GM23338 (cell line): ENCODE results near the gene FXN. TPM values are rescaled to one million over a fixed set of nuclear protein-coding genes. Genes with fewer than 3 reads are reported as not detected.

Source experiments
- ATAC-seq: fragments of 200-7000 bp; cut with Tn5 transposase; 3 replicates; pipeline ENCODE4 v1.9.1; 2020
- DNase-seq: peaks from one replicate; pipeline ENCODE4 v3.0.0-alpha.2; 2015; ENCODE audit warnings: low spot score
- H2AFZ ChIP-seq: fragments of 200-600 bp; sonication (generic); 2 replicates; pipeline ENCODE4 v1.8.0; 2016; ENCODE audit warnings: antibody characterized with exemption, mild to moderate bottlenecking, moderate library complexity
- H3F3A ChIP-seq: fragments of 200-600 bp; sonication (generic); replicated peaks from 2 replicates; pipeline ENCODE4 v1.8.0; 2017; ENCODE audit warnings: antibody characterized with exemption, mixed run types, low read depth
- H3K27ac ChIP-seq: fragments of 200-600 bp; sonication (generic); 2 replicates; pipeline ENCODE4 v1.6.1; 2016; ENCODE audit warnings: low read depth
- H3K27me3 ChIP-seq: fragments of 200-600 bp; sonication (generic); 2 replicates; pipeline ENCODE4 v1.8.0; 2016; ENCODE audit warnings: mild to moderate bottlenecking, mixed run types, moderate library complexity; ENCODE audit not compliant: insufficient read depth
- H3K36me3 ChIP-seq: fragments of 200-600 bp; sonication (generic); 2 replicates; pipeline ENCODE4 v1.8.0; 2016; ENCODE audit warnings: mild to moderate bottlenecking; ENCODE audit not compliant: insufficient read depth
- H3K4me1 ChIP-seq: fragments of 200-600 bp; sonication (generic); 2 replicates; pipeline ENCODE4 v1.8.0; 2016; ENCODE audit warnings: mild to moderate bottlenecking, moderate library complexity; ENCODE audit not compliant: insufficient read depth
- H3K4me2 ChIP-seq: fragments of 200-600 bp; sonication (generic); 2 replicates; pipeline ENCODE4 v1.7.1; 2017; ENCODE audit warnings: mixed run types
- H3K4me3 ChIP-seq: fragments of 200-600 bp; sonication (generic); 2 replicates; pipeline ENCODE4 v1.6.1; 2016; ENCODE audit warnings: mixed run types
- H3K79me2 ChIP-seq: fragments of 200-600 bp; sonication (generic); replicated peaks from 2 replicates; pipeline ENCODE4 v1.8.0; 2017; ENCODE audit warnings: mild to moderate bottlenecking; ENCODE audit not compliant: insufficient read depth
- H3K9me2 ChIP-seq: fragments of 200-600 bp; sonication (generic); 2 replicates; pipeline ENCODE4 v1.8.0; 2017; ENCODE audit not compliant: insufficient read depth
- H4K20me1 ChIP-seq: fragments of 200-600 bp; sonication (generic); replicated peaks from 2 replicates; pipeline ENCODE4 v1.8.0; 2017; ENCODE audit warnings: mild to moderate bottlenecking; ENCODE audit not compliant: insufficient read depth
- H3K27ac Mint-ChIP-seq: 2 replicates; pipeline ENCODE4 v1.8.0; 2020; ENCODE audit warnings: inconsistent platforms, mild to moderate bottlenecking, moderate library complexity, mixed read lengths
- H3K27me3 Mint-ChIP-seq: 3 replicates; pipeline ENCODE4 v1.8.0; 2022; ENCODE audit warnings: low read depth, mild to moderate bottlenecking, moderate library complexity, mixed read lengths, inconsistent platforms; ENCODE audit not compliant: insufficient read depth, poor library complexity
- H3K36me3 Mint-ChIP-seq: 3 replicates; pipeline ENCODE4 v1.8.0; 2021; ENCODE audit warnings: low read depth, mild to moderate bottlenecking, inconsistent platforms, moderate library complexity, mixed read lengths
- H3K4me1 Mint-ChIP-seq: 3 replicates; pipeline ENCODE4 v1.8.0; 2020; ENCODE audit warnings: mild to moderate bottlenecking, inconsistent platforms, mixed read lengths
- H3K4me3 Mint-ChIP-seq: 3 replicates; pipeline ENCODE4 v1.8.0; 2021; ENCODE audit warnings: moderate library complexity, mild to moderate bottlenecking, inconsistent platforms, mixed read lengths
- H3K9me3 Mint-ChIP-seq: 3 replicates; pipeline ENCODE4 v1.8.0; 2020; ENCODE audit warnings: moderate library complexity, mild to moderate bottlenecking, inconsistent platforms, mixed read lengths
- CREB1 ChIP-seq: fragments of 250-450 bp; sonication (Bioruptor Pico); IDR thresholded peaks from 2 replicates; pipeline ENCODE4 v1.5.0; 2020; ENCODE audit warnings: low read depth, mild to moderate bottlenecking, moderate library complexity
- EZH2 ChIP-seq: fragments of 200-600 bp; sonication (generic); IDR thresholded peaks from one replicate; pipeline ENCODE4 v1.8.0; 2017; ENCODE audit warnings: antibody characterized with exemption, mild to moderate bottlenecking, low read depth; ENCODE audit not compliant: unreplicated experiment
- EZH2phosphoT487 ChIP-seq: fragments of 200-600 bp; sonication (generic); IDR thresholded peaks from one replicate; pipeline ENCODE4 v1.8.1; 2018; ENCODE audit warnings: antibody characterized with exemption; ENCODE audit not compliant: unreplicated experiment
- JUNB ChIP-seq: IDR thresholded peaks from one replicate; pipeline ENCODE4 v1.6.1; 2016; ENCODE audit warnings: antibody characterized with exemption; ENCODE audit not compliant: unreplicated experiment
- NANOG ChIP-seq: IDR thresholded peaks from 2 replicates; pipeline ENCODE4 v1.6.1; 2016; ENCODE audit warnings: antibody characterized with exemption, borderline replicate concordance
- POLR2AphosphoS5 ChIP-seq: IDR thresholded peaks from 2 replicates; pipeline ENCODE4 v1.6.1; 2016; ENCODE audit warnings: antibody characterized with exemption, low read depth
- STAT1 ChIP-seq: IDR thresholded peaks from one replicate; pipeline ENCODE4 v1.6.1; 2016; ENCODE audit warnings: antibody characterized with exemption; ENCODE audit not compliant: unreplicated experiment
- ZNF114 ChIP-seq: fragments of 250-450 bp; sonication (Bioruptor Pico); IDR thresholded peaks from 2 replicates; pipeline ENCODE4 v1.5.0; 2020; ENCODE audit warnings: mild to moderate bottlenecking, moderate library complexity
- ZNF331 ChIP-seq: fragments of 250-450 bp; sonication (Bioruptor Pico); IDR thresholded peaks from 2 replicates; pipeline ENCODE4 v1.5.0; 2020; ENCODE audit warnings: low read depth, mild to moderate bottlenecking, moderate library complexity
- polyA plus RNA-seq: library from polyadenylated mRNA; unstranded; fragments of >200 nt; fragmentation: Nextera tagmentation; extraction: Ambion mirVana; gene quantifications from 2 replicates; pipeline ENCODE4 v1.2.1, GENCODE V29; 2016
- total RNA-seq: library from RNA; depleted of rRNA; stranded (reverse); fragments of >200 nt; shearing (Covaris generic); gene quantifications from 2 replicates; pipeline ENCODE4 v1.2.3, GENCODE V29; 2014
- TF ChIP-seq, protein P1 (sequence below), 2 experiments: fragments of 200-600 bp in 1 of 2; sonication (generic) in 1 of 2; conservative IDR thresholded peaks; 2 replicates each; pipeline versions ENCODE4 v1.5.1 to v1.6.1; 2016 to 2017; ENCODE audit warnings: antibody characterized with exemption in 2 of 2, low read depth in 2 of 2, mild to moderate bottlenecking in 2 of 2, moderate library complexity in 1 of 2
- TF ChIP-seq, protein P2 (sequence below): IDR thresholded peaks from 2 replicates; pipeline ENCODE4 v1.6.1; 2016; ENCODE audit warnings: antibody characterized with exemption
- TF ChIP-seq, protein P3 (sequence below): IDR thresholded peaks from one replicate; pipeline ENCODE4 v1.6.1; 2018; ENCODE audit warnings: antibody characterized with exemption; ENCODE audit not compliant: unreplicated experiment
- TF ChIP-seq, protein P4 (sequence below): fragments of 250-450 bp; sonication (Bioruptor Pico); IDR thresholded peaks from 2 replicates; pipeline ENCODE4 v1.5.0; 2020; ENCODE audit warnings: mild to moderate bottlenecking, moderate library complexity

Gene FXN
- total and polyA plus RNA-seq, 2 experiments from 2014 or later, result 26.1 to 66.4 TPM

DNA sequence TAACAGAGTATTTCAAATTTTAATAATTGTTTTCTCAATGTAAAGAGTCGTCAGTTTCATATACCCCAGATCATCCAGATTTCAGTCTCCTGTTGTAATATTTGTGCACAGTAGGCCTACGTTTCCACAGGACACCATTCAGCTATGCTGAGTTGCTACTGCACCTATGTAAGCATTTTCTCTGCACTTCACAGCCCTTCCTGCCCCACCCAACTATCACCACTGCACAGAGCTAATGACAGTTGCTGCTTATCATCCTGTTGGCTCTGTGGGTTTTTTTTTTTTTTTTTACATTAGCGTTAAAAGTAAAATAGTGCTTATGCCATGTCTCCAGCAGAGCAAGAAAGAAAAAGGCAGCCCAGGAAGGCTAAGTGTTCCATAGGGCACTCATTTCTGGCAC, 15.7 kb upstream of the FXN start:
- no peaks in the 10 kb centered on the region for H3K79me2 ChIP-seq

More for the DNA sequence above, 15.7 kb upstream of the FXN start:
- Mint-ChIP-seq H3K9me3 (no peaks in the 10 kb centered on the region; the same call in 2 of the 3 replicates), H3K27me3 (peaks cover 4% of the 10 kb centered on the region), H3K36me3 (no peaks in the 10 kb centered on the region), H3K4me3 (no peak overlapping the region), H3K27ac (no peak overlapping the region), H3K4me1 (peaks cover 35% of the 10 kb centered on the region)
- Histone ChIP-seq H3K4me1 (peaks cover 20% of the 10 kb centered on the region), H3F3A (peaks cover 4% of the 10 kb centered on the region; the same call in 1 of the 2 replicates), H3K36me3 (no peaks in the 10 kb centered on the region), H3K27me3 (no peaks in the 10 kb centered on the region), H3K4me3 (no peak overlapping the region), H3K27ac (no peak overlapping the region), H3K9me2 (no peaks in the 10 kb centered on the region; the same call in 1 of the 2 replicates), H3K4me2 (no peak overlapping the region), H2AFZ (peak overlapping the region; percentile 38; the same call in 1 of the 2 replicates), H4K20me1 (no peaks in the 10 kb centered on the region)
- TF ChIP-seq CREB1 (CRISPR knock-in tag) (no peak), POLR2AphosphoS5 (no peak), ZNF114 (CRISPR knock-in tag) (no peak), EZH2 (no peak), ZNF331 (no peak), EZH2phosphoT487 (no peak), JUNB (no peak), NANOG (no peak), STAT1 (no peak)
- TF ChIP-seq, protein P1, sequence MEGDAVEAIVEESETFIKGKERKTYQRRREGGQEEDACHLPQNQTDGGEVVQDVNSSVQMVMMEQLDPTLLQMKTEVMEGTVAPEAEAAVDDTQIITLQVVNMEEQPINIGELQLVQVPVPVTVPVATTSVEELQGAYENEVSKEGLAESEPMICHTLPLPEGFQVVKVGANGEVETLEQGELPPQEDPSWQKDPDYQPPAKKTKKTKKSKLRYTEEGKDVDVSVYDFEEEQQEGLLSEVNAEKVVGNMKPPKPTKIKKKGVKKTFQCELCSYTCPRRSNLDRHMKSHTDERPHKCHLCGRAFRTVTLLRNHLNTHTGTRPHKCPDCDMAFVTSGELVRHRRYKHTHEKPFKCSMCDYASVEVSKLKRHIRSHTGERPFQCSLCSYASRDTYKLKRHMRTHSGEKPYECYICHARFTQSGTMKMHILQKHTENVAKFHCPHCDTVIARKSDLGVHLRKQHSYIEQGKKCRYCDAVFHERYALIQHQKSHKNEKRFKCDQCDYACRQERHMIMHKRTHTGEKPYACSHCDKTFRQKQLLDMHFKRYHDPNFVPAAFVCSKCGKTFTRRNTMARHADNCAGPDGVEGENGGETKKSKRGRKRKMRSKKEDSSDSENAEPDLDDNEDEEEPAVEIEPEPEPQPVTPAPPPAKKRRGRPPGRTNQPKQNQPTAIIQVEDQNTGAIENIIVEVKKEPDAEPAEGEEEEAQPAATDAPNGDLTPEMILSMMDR (conservative IDR thresholded peaks at IDR 0.05; ENCODE audit: low read depth in 2 of 2), result no peak
- TF ChIP-seq, protein P2, sequence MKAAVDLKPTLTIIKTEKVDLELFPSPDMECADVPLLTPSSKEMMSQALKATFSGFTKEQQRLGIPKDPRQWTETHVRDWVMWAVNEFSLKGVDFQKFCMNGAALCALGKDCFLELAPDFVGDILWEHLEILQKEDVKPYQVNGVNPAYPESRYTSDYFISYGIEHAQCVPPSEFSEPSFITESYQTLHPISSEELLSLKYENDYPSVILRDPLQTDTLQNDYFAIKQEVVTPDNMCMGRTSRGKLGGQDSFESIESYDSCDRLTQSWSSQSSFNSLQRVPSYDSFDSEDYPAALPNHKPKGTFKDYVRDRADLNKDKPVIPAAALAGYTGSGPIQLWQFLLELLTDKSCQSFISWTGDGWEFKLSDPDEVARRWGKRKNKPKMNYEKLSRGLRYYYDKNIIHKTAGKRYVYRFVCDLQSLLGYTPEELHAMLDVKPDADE, result no peak
- TF ChIP-seq, protein P3, sequence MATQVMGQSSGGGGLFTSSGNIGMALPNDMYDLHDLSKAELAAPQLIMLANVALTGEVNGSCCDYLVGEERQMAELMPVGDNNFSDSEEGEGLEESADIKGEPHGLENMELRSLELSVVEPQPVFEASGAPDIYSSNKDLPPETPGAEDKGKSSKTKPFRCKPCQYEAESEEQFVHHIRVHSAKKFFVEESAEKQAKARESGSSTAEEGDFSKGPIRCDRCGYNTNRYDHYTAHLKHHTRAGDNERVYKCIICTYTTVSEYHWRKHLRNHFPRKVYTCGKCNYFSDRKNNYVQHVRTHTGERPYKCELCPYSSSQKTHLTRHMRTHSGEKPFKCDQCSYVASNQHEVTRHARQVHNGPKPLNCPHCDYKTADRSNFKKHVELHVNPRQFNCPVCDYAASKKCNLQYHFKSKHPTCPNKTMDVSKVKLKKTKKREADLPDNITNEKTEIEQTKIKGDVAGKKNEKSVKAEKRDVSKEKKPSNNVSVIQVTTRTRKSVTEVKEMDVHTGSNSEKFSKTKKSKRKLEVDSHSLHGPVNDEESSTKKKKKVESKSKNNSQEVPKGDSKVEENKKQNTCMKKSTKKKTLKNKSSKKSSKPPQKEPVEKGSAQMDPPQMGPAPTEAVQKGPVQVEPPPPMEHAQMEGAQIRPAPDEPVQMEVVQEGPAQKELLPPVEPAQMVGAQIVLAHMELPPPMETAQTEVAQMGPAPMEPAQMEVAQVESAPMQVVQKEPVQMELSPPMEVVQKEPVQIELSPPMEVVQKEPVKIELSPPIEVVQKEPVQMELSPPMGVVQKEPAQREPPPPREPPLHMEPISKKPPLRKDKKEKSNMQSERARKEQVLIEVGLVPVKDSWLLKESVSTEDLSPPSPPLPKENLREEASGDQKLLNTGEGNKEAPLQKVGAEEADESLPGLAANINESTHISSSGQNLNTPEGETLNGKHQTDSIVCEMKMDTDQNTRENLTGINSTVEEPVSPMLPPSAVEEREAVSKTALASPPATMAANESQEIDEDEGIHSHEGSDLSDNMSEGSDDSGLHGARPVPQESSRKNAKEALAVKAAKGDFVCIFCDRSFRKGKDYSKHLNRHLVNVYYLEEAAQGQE, result no peak
- TF ChIP-seq, protein P4, sequence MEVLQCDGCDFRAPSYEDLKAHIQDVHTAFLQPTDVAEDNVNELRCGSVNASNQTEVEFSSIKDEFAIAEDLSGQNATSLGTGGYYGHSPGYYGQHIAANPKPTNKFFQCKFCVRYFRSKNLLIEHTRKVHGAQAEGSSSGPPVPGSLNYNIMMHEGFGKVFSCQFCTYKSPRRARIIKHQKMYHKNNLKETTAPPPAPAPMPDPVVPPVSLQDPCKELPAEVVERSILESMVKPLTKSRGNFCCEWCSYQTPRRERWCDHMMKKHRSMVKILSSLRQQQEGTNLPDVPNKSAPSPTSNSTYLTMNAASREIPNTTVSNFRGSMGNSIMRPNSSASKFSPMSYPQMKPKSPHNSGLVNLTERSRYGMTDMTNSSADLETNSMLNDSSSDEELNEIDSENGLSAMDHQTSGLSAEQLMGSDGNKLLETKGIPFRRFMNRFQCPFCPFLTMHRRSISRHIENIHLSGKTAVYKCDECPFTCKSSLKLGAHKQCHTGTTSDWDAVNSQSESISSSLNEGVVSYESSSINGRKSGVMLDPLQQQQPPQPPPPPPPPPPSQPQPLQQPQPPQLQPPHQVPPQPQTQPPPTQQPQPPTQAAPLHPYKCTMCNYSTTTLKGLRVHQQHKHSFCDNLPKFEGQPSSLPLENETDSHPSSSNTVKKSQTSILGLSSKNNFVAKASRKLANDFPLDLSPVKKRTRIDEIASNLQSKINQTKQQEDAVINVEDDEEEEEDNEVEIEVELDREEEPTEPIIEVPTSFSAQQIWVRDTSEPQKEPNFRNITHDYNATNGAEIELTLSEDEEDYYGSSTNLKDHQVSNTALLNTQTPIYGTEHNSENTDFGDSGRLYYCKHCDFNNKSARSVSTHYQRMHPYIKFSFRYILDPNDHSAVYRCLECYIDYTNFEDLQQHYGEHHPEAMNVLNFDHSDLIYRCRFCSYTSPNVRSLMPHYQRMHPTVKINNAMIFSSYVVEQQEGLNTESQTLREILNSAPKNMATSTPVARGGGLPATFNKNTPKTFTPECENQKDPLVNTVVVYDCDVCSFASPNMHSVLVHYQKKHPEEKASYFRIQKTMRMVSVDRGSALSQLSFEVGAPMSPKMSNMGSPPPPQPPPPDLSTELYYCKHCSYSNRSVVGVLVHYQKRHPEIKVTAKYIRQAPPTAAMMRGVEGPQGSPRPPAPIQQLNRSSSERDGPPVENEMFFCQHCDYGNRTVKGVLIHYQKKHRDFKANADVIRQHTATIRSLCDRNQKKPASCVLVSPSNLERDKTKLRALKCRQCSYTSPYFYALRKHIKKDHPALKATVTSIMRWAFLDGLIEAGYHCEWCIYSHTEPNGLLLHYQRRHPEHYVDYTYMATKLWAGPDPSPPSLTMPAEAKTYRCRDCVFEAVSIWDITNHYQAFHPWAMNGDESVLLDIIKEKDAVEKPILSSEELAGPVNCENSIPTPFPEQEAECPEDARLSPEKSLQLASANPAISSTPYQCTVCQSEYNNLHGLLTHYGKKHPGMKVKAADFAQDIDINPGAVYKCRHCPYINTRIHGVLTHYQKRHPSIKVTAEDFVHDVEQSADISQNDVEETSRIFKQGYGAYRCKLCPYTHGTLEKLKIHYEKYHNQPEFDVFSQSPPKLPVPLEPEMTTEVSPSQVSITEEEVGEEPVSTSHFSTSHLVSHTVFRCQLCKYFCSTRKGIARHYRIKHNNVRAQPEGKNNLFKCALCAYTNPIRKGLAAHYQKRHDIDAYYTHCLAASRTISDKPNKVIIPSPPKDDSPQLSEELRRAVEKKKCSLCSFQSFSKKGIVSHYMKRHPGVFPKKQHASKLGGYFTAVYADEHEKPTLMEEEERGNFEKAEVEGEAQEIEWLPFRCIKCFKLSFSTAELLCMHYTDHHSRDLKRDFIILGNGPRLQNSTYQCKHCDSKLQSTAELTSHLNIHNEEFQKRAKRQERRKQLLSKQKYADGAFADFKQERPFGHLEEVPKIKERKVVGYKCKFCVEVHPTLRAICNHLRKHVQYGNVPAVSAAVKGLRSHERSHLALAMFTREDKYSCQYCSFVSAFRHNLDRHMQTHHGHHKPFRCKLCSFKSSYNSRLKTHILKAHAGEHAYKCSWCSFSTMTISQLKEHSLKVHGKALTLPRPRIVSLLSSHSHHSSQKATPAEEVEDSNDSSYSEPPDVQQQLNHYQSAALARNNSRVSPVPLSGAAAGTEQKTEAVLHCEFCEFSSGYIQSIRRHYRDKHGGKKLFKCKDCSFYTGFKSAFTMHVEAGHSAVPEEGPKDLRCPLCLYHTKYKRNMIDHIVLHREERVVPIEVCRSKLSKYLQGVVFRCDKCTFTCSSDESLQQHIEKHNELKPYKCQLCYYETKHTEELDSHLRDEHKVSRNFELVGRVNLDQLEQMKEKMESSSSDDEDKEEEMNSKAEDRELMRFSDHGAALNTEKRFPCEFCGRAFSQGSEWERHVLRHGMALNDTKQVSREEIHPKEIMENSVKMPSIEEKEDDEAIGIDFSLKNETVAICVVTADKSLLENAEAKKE, result no peak
- DNase-seq (no peak), ATAC-seq (no peak)
